Measurements from ENCODE around the gene SH2D4B. TPM values are rescaled to one million over a fixed set of nuclear protein-coding genes. Genes with fewer than 3 reads are reported as not detected.

The SH2D4B gene
- total RNA-seq, 1 experiment from 2014 or later: 0.22 TPM

DNA sequence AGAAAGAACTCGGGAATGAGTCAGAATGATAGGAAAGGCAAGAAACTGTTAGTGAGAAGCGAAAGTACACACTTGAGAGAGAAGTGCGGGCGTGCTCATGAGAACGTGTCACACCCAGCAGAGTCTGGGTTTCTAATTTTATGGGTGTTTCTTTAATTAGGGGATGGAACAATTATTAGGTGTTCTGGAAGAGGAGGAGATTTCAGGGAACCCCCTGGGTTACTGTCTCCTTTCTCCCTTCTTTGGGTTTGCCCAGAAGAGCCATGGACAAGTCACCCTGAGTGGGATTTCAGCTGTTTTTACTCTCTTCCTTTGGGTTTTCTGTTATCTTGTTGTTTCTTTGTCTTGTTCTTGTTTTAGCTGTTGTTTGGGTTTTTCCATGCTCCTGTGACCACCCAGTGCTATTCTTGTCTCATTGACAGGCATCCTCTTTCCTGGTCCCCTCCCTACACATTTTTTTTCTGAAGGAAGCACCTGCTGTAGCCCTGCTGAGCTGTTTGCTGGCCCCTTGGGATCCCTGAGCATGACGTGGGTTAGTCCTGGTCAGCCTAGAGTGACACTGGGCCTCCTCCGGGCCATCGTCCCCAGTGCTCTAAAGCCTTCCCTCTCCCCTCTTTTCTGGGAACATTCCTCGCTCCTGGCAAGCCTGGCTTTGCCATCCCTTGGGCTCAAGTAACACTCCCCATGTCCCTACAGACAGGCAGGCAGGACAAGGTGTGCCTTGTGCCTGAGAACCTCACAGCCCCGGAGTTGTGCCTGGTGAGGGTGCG is 3.5 kb downstream of the SH2D4B start:
- Histone ChIP-seq H3K27ac (ENCODE audit: low read depth, low read length) (no peak overlapping the region), H4K20me1 (ENCODE audit: insufficient read depth) (no peaks in the 10 kb centered on the region), H3K36me3 (ENCODE audit: control insufficient read depth in 1 of 2, insufficient read depth in 2 of 2, low read length in 2 of 2) (no peaks in the 10 kb centered on the region), H3K4me1 (ENCODE audit: control insufficient read depth in 1 of 2, insufficient read depth in 2 of 2, low read length in 2 of 2) (peaks cover 0 to 18% of the 10 kb centered on the region in 2 experiments; a peak in 2 of 4 replicates), H3K9ac (ENCODE audit: low read length) (no peak overlapping the region), H3K4me3 (replicated peaks in 1 of 2; ENCODE audit: low read depth in 1 of 2, low read length in 2 of 2) (no peak overlapping the region), H3K79me2 (ENCODE audit: insufficient read depth, low read length) (no peaks in the 10 kb centered on the region), H3K9me3 (ENCODE audit: control insufficient read depth in 1 of 2, insufficient read depth in 1 of 2, low read depth in 1 of 2, low read length in 2 of 2) (no peaks in the 10 kb centered on the region), H3K27me3 (ENCODE audit: insufficient read depth, low read length) (no peaks in the 10 kb centered on the region; the same call in 1 of the 2 replicates), H2AFZ (ENCODE audit: low read depth, low read length, poor library complexity, severe bottlenecking) (no peak overlapping the region), H3K9me2 (ENCODE audit: insufficient read depth) (no peaks in the 10 kb centered on the region), H3K4me2 (ENCODE audit: low read length) (no peak overlapping the region)
- CTCF ChIA-PET: no interaction called here
- DNase-seq (ENCODE audit: low read depth, low spot score) (no peak), ATAC-seq (no peak)
- POLR2A ChIA-PET: no interaction called here
- intact Hi-C loops (cut with micrococcal nuclease): no loop called here
- no peak for TF ChIP-seq JUND (IDR thresholded peaks at IDR 0.05)
- TF ChIP-seq, protein P1, sequence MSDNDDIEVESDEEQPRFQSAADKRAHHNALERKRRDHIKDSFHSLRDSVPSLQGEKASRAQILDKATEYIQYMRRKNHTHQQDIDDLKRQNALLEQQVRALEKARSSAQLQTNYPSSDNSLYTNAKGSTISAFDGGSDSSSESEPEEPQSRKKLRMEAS (IDR thresholded peaks at IDR 0.05): no peak
- BruUV-seq (replicated peaks): no TSS peak
- RAD21 ChIA-PET (ENCODE audit: low non-redundant PET in 1 of 2, low total read pairs in 2 of 2, uncharacterized antibody in 2 of 2, unreplicated experiment in 2 of 2): no interaction called here

DNA sequence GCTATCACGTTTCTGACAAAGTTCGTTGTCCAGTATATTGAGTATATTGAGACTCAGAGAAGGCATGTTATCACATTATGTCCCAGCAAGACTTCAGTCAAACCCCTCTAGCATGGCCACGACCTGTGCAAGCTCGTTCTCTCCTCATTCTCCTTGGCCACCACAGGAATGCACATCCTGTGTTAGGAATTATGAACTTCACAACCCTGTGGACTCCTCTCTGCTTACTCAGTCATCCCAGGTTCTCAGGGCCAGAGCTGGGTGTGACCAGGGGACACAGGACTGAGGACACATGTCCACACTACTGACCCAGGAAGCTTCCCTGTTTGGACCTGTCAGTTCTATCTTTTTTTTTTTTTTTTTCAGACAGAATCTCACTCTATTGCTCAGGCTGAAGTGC is 4.4 kb downstream of the SH2D4B start:
- H3K4me2 ChIP-seq (ENCODE audit: low read length): no peak overlapping the region
- H3K9me3 ChIP-seq (ENCODE audit: control insufficient read depth in 1 of 2, insufficient read depth in 1 of 2, low read depth in 1 of 2, low read length in 2 of 2): no peaks in the 10 kb centered on the region
- H2AFZ ChIP-seq (ENCODE audit: low read depth, low read length, poor library complexity, severe bottlenecking): no peak overlapping the region
- intact Hi-C loops (cut with micrococcal nuclease): no loop called here
- DNase-seq (ENCODE audit: low read depth, low spot score) (no peak), ATAC-seq (peak; percentile 42; the same call in 1 of the 2 replicates)
- no peak overlapping the region for H3K9ac ChIP-seq (ENCODE audit: low read length)
- no peaks in the 10 kb centered on the region for H3K79me2 ChIP-seq (ENCODE audit: insufficient read depth, low read length)
- H3K4me1 ChIP-seq (ENCODE audit: control insufficient read depth in 1 of 2, insufficient read depth in 2 of 2, low read length in 2 of 2): peaks cover 0 to 9% of the 10 kb centered on the region in 2 experiments; a peak in 2 of 4 replicates
- no TSS peak for BruUV-seq (replicated peaks)
- H3K9me2 ChIP-seq (ENCODE audit: insufficient read depth): no peaks in the 10 kb centered on the region
- no peaks in the 10 kb centered on the region; the same call in 1 of the 2 replicates for H3K27me3 ChIP-seq (ENCODE audit: insufficient read depth, low read length)
- no peaks in the 10 kb centered on the region for H3K36me3 ChIP-seq (ENCODE audit: control insufficient read depth in 1 of 2, insufficient read depth in 2 of 2, low read length in 2 of 2)
- H3K4me3 ChIP-seq (replicated peaks in 1 of 2; ENCODE audit: low read depth in 1 of 2, low read length in 2 of 2): no peak overlapping the region
- ChIA-PET POLR2A (no interaction called here), CTCF (no interaction called here), RAD21 (ENCODE audit: low non-redundant PET in 1 of 2, low total read pairs in 2 of 2, uncharacterized antibody in 2 of 2, unreplicated experiment in 2 of 2) (no interaction called here)
- H3K27ac ChIP-seq (ENCODE audit: low read depth, low read length): no peak overlapping the region
- no peaks in the 10 kb centered on the region for H4K20me1 ChIP-seq (ENCODE audit: insufficient read depth)
- TF ChIP-seq SRF (IDR thresholded peaks at IDR 0.05; ENCODE audit: low read depth) (no peak), ZFX (IDR thresholded peaks at IDR 0.05) (no peak), POLR2A (IDR thresholded peaks at IDR 0.05; ENCODE audit: borderline replicate concordance, extremely low read depth, insufficient read depth, insufficient read length) (no peak), SIN3A (IDR thresholded peaks at IDR 0.05; ENCODE audit: low read depth) (no peak), EZH2phosphoT487 (IDR thresholded peaks at IDR 0.05; ENCODE audit: borderline replicate concordance) (no peak), CEBPB (IDR thresholded peaks at IDR 0.05; ENCODE audit: low read depth) (no peak), EGR1 (IDR thresholded peaks at IDR 0.05; ENCODE audit: low read depth) (no peak), SP1 (IDR thresholded peaks at IDR 0.05; ENCODE audit: low read depth) (no peak), CBX3 (IDR thresholded peaks at IDR 0.05; ENCODE audit: low read depth) (no peak), TCF7L2 (IDR thresholded peaks at IDR 0.05; ENCODE audit: borderline replicate concordance, extremely low read depth, insufficient read depth, insufficient read length) (no peak), ELF1 (IDR thresholded peaks at IDR 0.05; ENCODE audit: borderline replicate concordance, low read depth) (no peak)
- TF ChIP-seq, protein P1 (IDR thresholded peaks at IDR 0.05): no peak
- TF ChIP-seq, protein P2, sequence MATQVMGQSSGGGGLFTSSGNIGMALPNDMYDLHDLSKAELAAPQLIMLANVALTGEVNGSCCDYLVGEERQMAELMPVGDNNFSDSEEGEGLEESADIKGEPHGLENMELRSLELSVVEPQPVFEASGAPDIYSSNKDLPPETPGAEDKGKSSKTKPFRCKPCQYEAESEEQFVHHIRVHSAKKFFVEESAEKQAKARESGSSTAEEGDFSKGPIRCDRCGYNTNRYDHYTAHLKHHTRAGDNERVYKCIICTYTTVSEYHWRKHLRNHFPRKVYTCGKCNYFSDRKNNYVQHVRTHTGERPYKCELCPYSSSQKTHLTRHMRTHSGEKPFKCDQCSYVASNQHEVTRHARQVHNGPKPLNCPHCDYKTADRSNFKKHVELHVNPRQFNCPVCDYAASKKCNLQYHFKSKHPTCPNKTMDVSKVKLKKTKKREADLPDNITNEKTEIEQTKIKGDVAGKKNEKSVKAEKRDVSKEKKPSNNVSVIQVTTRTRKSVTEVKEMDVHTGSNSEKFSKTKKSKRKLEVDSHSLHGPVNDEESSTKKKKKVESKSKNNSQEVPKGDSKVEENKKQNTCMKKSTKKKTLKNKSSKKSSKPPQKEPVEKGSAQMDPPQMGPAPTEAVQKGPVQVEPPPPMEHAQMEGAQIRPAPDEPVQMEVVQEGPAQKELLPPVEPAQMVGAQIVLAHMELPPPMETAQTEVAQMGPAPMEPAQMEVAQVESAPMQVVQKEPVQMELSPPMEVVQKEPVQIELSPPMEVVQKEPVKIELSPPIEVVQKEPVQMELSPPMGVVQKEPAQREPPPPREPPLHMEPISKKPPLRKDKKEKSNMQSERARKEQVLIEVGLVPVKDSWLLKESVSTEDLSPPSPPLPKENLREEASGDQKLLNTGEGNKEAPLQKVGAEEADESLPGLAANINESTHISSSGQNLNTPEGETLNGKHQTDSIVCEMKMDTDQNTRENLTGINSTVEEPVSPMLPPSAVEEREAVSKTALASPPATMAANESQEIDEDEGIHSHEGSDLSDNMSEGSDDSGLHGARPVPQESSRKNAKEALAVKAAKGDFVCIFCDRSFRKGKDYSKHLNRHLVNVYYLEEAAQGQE (IDR thresholded peaks at IDR 0.05; ENCODE audit: low read depth): no peak
- TF ChIP-seq, protein P3, sequence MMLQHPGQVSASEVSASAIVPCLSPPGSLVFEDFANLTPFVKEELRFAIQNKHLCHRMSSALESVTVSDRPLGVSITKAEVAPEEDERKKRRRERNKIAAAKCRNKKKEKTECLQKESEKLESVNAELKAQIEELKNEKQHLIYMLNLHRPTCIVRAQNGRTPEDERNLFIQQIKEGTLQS (IDR thresholded peaks at IDR 0.05): no peak
